Measurements from ENCODE around the gene TNFSF4.

TNFSF4 gene, protein sequence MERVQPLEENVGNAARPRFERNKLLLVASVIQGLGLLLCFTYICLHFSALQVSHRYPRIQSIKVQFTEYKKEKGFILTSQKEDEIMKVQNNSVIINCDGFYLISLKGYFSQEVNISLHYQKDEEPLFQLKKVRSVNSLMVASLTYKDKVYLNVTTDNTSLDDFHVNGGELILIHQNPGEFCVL

DNA sequence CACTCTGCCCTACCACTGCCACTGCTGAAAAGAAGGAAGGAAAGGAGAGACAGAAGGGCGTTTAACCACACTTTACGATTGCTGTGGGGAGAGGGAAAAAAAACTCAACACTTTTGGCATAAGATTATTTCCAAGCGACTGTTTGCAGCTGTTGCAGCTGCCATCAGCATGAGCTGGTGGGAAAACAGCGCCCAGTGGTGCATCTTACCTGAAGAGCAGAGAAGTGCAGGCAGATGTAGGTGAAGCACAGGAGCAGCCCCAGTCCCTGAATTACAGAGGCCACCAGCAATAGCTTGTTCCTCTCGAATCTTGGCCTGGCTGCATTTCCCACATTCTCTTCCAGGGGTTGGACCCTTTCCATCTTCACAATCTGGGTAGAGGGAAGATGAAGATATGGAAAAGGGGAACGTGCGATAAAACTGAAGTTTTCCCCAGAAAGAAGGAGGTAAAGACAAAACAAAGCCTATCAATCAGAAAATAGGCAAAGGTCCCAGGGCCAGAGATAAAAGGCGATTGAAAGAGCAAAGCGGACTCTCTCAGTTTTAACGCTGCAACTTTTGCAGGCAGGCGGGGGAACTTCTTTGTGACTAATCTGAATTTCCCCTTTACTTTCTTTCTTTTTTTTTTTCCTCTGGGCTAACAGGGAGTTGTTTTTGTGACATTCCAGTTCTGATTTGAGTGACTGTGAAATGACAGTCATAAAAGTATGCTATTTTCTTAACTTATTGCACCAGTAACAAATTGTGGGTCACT, at the start of gene TNFSF4:
Gene TNFSF4, minus strand, starts transcription at position 516 of the 753 bp plus-strand sequence. Its CDS starts 155 bp downstream, at position 361.
- H3K27ac ChIP-seq (ENCODE audit: low read length), result no peak within 1 kb of the TSS

DNA sequence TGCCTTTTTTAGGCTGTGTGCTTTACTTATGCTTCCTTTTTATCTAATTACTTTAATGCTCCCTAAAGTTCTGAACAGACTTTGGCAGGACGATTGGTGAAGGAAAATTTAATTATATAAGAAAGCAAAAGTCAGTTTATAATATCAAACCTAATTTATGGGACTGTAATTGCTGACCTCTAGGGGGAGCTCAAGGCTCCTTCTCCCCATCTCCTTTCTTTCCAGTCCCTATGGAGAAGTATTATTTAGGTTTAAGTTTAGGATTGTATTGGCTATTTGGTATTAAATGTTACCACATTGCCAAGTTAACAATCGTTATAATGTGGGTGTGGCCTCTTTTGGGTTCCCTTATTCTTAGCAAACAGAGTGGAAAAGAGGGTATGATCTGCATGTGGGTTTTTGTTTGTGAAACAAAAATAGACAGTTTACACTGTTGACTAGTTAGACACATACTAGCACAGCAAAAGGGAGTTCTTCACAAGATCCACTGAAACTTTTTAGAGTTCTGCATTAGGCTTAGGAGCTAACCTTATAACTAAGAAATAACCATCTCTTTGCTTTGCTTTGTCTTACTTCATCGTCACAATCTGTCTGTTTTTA, 48.2 kb upstream of the TNFSF4 start:
- no peak overlapping the region for H3K27ac ChIP-seq (ENCODE audit: low read length)
- H3K36me3 ChIP-seq (ENCODE audit: insufficient read depth, low read depth, low read length), result no peaks in the 10 kb centered on the region
- 0 out of 2 replicates have a peak, but pooled peaks cover 3% of the 10 kb centered on the region for H3K9me3 ChIP-seq (ENCODE audit: insufficient read depth, low read depth, low read length)
- no peaks in the 10 kb centered on the region for H3K27me3 ChIP-seq (ENCODE audit: insufficient read depth, low read length)
- H3K9ac ChIP-seq (ENCODE audit: low read depth, low read length), result no peak overlapping the region
- no peaks in the 10 kb centered on the region for H3K4me1 ChIP-seq (ENCODE audit: insufficient read depth, low read length)
- no peak overlapping the region for H3K4me3 ChIP-seq (ENCODE audit: low read length)

More for the DNA sequence above, at the start of gene TNFSF4:
- Histone ChIP-seq H3K36me3 (ENCODE audit: insufficient read depth, low read depth, low read length) (no peaks in the 10 kb centered on the region), H3K27me3 (ENCODE audit: insufficient read depth, low read length) (peaks cover 36% of the 10 kb centered on the region), H3K4me3 (ENCODE audit: low read length) (no peak within 1 kb of the TSS), H3K9ac (ENCODE audit: low read depth, low read length) (no peak within 1 kb of the TSS), H3K9me3 (ENCODE audit: insufficient read depth, low read depth, low read length) (no peaks in the 10 kb centered on the region), H3K4me1 (ENCODE audit: insufficient read depth, low read length) (peaks cover 9% of the 10 kb centered on the region; the same call in 1 of the 2 replicates)

DNA sequence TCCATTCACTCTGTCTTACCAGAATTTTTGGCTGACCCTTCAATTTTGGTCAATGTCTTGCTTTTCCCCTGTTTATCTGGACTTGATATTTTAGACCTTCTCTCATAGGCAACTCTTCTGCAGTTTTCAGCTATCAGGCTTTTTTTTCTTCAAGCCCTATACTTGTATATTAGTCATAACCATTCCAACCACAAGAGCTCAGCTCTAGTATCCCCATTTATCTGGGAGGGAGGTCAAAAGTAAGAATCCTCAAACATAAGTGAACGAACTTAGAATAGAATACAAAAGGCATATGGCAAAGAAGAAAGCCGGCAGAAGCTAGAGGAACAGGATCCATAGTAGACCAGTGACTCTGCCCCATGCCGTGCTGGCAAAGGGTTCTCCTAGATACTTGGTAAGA, 45.9 kb upstream of the TNFSF4 start:
- H3K27ac ChIP-seq (ENCODE audit: low read length), result no peak overlapping the region
- H3K27me3 ChIP-seq (ENCODE audit: insufficient read depth, low read length), result no peaks in the 10 kb centered on the region
- H3K9me3 ChIP-seq (ENCODE audit: insufficient read depth, low read depth, low read length), result no peaks in the 10 kb centered on the region
- H3K9ac ChIP-seq (ENCODE audit: low read depth, low read length), result no peak overlapping the region
- no peak overlapping the region for H3K4me3 ChIP-seq (ENCODE audit: low read length)
- no peaks in the 10 kb centered on the region for H3K36me3 ChIP-seq (ENCODE audit: insufficient read depth, low read depth, low read length)
- no peaks in the 10 kb centered on the region for H3K4me1 ChIP-seq (ENCODE audit: insufficient read depth, low read length)

DNA sequence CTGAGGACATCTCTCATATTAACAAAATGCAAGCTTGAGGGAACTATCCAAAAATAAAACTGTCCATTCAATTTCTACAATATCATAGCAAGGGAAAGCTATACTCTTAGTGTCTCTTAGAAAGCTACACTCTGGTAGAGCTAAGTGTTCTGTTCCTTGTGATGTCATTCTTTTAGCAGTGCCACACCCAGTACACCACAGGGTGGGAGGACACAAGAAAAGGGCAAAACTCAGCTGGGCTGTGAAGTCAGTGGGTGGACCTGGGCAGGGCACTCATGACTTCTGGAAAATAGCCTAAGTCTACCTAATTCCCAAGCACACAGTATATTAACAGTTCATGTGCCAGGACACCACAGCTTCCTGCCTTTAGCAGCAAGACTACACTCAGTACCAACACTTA, 42.2 kb upstream of the TNFSF4 start:
- H3K27ac ChIP-seq (ENCODE audit: low read length), result no peak overlapping the region
- no peaks in the 10 kb centered on the region for H3K36me3 ChIP-seq (ENCODE audit: insufficient read depth, low read depth, low read length)
- H3K9me3 ChIP-seq (ENCODE audit: insufficient read depth, low read depth, low read length), result no peaks in the 10 kb centered on the region
- no peaks in the 10 kb centered on the region for H3K27me3 ChIP-seq (ENCODE audit: insufficient read depth, low read length)
- H3K9ac ChIP-seq (ENCODE audit: low read depth, low read length), result no peak overlapping the region
- H3K4me3 ChIP-seq (ENCODE audit: low read length), result no peak overlapping the region
- no peaks in the 10 kb centered on the region for H3K4me1 ChIP-seq (ENCODE audit: insufficient read depth, low read length)

DNA sequence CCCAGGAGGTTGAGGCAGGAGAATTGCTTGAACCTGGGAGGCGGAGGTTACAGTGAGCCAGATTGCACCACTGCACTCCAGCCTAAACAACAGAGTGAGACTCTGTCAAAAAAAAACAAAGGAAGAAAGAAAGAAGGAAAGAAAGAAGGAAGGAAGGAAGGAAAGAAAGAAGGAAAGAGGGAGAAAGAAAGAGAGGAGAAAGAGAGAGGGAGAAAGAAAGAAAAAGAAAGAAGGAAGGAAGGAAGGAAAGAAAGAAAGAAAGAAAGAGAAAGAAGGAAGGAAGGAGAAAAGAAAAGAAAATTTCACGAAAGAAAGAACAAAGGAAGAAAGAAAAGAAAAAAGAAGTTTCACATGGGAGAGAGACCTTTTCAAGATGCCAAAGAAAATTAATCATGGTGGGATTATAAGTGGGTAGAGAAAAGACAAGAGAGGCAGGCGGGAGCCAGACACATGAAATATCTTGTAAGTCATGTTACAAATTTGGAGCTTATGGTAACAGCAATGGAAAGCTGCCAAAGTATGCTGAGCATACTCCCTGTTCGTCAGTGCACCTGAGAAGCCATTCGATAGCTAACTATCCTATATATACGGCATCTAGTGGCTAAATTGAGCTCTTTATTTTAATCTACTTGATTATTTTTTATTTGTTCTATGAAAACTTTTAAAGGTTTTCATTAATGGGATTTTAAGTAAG, 41.3 kb upstream of the TNFSF4 start:
- Histone ChIP-seq H3K4me1 (ENCODE audit: insufficient read depth, low read length) (no peaks in the 10 kb centered on the region), H3K27ac (ENCODE audit: low read length) (no peak overlapping the region), H3K9ac (ENCODE audit: low read depth, low read length) (no peak overlapping the region), H3K27me3 (ENCODE audit: insufficient read depth, low read length) (no peaks in the 10 kb centered on the region), H3K4me3 (ENCODE audit: low read length) (no peak overlapping the region), H3K9me3 (ENCODE audit: insufficient read depth, low read depth, low read length) (no peaks in the 10 kb centered on the region), H3K36me3 (ENCODE audit: insufficient read depth, low read depth, low read length) (no peaks in the 10 kb centered on the region)

DNA sequence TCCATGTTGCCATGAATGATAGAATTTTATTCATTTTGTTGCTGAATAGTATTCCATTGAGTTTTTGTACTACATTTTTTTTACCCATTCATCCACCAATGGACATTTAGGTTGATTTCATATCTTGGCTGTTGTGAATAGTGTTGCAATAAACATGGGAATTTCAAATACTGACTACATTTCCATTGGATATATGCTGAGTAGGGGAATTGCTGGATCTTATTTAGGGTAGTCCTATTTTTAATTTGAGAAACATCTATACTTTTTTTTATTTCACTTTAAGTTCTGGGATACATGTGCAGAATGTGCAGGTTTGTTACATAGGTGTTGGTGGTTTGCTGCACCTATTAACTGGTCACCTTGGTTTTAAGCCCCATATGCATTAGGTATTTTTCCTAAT, 38.8 kb upstream of the TNFSF4 start:
- Histone ChIP-seq H3K27me3 (ENCODE audit: insufficient read depth, low read length) (no peaks in the 10 kb centered on the region), H3K9ac (ENCODE audit: low read depth, low read length) (no peak overlapping the region), H3K36me3 (ENCODE audit: insufficient read depth, low read depth, low read length) (no peaks in the 10 kb centered on the region), H3K9me3 (ENCODE audit: insufficient read depth, low read depth, low read length) (no peaks in the 10 kb centered on the region), H3K27ac (ENCODE audit: low read length) (no peak overlapping the region), H3K4me3 (ENCODE audit: low read length) (no peak overlapping the region), H3K4me1 (ENCODE audit: insufficient read depth, low read length) (no peaks in the 10 kb centered on the region)

DNA sequence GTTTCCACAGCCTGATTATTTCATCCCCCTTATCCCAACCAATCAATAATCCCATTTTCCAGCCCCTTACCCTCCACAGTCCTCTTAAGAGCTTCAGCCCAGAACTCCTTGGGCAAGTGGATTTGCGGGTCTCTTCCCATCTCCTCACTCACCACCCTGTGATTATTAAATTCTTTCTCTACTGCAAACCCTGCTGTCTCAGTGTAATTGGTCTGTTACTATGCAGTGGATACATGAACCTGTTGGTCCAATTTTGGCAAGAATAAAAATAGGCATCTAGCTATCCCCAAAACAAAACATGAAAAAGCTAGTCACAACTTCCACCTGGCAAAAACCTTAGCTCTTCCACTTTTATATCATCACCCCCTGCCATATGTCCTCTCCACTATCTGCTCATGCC, 36.2 kb upstream of the TNFSF4 start:
- Histone ChIP-seq H3K4me3 (ENCODE audit: low read length) (no peak overlapping the region), H3K27ac (ENCODE audit: low read length) (no peak overlapping the region), H3K9me3 (ENCODE audit: insufficient read depth, low read depth, low read length) (no peaks in the 10 kb centered on the region), H3K4me1 (ENCODE audit: insufficient read depth, low read length) (no peaks in the 10 kb centered on the region), H3K9ac (ENCODE audit: low read depth, low read length) (no peak overlapping the region), H3K36me3 (ENCODE audit: insufficient read depth, low read depth, low read length) (no peaks in the 10 kb centered on the region), H3K27me3 (ENCODE audit: insufficient read depth, low read length) (no peaks in the 10 kb centered on the region)

DNA sequence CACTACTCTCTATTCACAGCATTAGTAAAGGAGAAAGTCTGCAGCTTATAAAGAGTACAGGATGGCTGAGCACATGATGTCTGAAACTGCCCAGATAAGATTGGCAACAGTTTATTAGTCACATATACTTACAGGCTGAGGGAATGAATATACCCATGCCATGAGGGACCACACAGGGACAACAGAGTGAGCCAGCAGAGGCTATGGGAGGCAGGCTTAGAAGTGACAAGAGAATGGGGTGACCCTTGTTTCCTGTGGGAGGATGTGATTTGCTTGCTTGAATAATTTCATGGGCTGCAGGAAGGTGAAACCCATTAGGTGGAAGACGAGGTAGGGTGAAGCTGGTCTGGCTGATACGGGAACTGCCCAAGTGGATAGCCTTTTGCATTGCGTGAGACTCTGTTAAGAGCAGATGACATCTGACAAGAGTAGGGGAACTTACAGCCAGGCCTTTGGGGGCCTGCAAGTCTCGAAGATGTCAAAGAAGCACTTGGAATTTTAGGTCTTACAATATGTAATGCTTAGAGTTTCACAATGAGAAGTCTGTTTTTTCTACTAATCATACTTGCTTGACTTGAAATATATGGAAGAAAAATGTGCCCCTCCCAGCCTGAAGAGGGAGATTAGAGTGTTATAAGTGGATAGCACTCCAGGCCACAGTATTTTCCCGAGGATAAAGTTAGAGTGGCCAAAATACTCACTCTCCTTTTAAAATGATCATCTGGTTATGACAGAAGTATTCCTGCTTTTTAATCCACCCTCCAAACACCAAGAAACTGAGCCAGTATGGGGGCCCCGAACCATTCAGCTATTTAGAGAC, 34.6 kb upstream of the TNFSF4 start:
- no peaks in the 10 kb centered on the region for H3K9me3 ChIP-seq (ENCODE audit: insufficient read depth, low read depth, low read length)
- no peak overlapping the region for H3K27ac ChIP-seq (ENCODE audit: low read length)
- no peaks in the 10 kb centered on the region for H3K4me1 ChIP-seq (ENCODE audit: insufficient read depth, low read length)
- no peaks in the 10 kb centered on the region for H3K36me3 ChIP-seq (ENCODE audit: insufficient read depth, low read depth, low read length)
- no peak overlapping the region for H3K9ac ChIP-seq (ENCODE audit: low read depth, low read length)
- H3K27me3 ChIP-seq (ENCODE audit: insufficient read depth, low read length), result no peaks in the 10 kb centered on the region
- H3K4me3 ChIP-seq (ENCODE audit: low read length), result no peak overlapping the region

DNA sequence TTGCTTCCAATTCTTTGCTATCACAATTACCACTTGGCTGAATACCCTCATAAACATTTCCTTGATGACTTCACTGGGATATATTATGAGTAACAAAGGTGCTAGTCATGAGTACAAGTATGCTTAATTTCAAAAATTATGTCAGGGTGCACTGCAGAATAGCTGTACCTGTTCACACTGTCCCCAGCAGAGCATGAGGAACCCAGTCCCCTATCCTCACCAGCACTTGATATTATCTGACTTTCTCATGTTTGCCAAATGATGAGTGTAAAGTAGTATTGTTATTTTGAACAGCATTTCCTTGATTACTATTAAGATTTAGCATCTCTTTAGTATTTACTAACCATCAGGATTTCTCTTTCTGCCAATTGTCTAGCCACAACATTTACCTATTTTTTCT, 33.5 kb upstream of the TNFSF4 start:
- Histone ChIP-seq H3K4me3 (ENCODE audit: low read length) (no peak overlapping the region), H3K36me3 (ENCODE audit: insufficient read depth, low read depth, low read length) (no peaks in the 10 kb centered on the region), H3K27ac (ENCODE audit: low read length) (no peak overlapping the region), H3K9ac (ENCODE audit: low read depth, low read length) (no peak overlapping the region), H3K27me3 (ENCODE audit: insufficient read depth, low read length) (no peaks in the 10 kb centered on the region), H3K9me3 (ENCODE audit: insufficient read depth, low read depth, low read length) (no peaks in the 10 kb centered on the region), H3K4me1 (ENCODE audit: insufficient read depth, low read length) (no peaks in the 10 kb centered on the region)

DNA sequence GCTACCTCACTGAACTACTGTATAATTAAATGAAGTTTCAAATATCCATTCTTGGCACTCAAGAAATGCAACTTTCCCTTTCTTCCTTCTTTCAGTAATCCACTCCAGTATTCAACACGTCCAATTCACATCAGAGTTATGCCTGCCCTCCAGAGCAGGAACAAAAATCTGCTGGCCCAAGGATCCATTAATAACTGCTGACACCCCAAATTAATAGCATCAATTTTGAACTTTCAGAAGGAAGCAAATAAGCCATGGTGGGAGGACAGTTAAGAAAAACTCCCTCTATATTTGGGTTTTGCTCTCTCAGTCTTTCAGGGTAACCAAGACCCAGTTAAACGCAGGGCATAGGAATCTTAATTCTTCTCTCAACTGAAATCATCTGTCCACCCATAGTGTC, 31.9 kb upstream of the TNFSF4 start:
- H3K36me3 ChIP-seq (ENCODE audit: insufficient read depth, low read depth, low read length), result no peaks in the 10 kb centered on the region
- H3K4me1 ChIP-seq (ENCODE audit: insufficient read depth, low read length), result no peaks in the 10 kb centered on the region
- H3K27me3 ChIP-seq (ENCODE audit: insufficient read depth, low read length), result no peaks in the 10 kb centered on the region
- H3K9me3 ChIP-seq (ENCODE audit: insufficient read depth, low read depth, low read length), result no peaks in the 10 kb centered on the region
- H3K9ac ChIP-seq (ENCODE audit: low read depth, low read length), result no peak overlapping the region
- H3K4me3 ChIP-seq (ENCODE audit: low read length), result no peak overlapping the region
- no peak overlapping the region for H3K27ac ChIP-seq (ENCODE audit: low read length)

DNA sequence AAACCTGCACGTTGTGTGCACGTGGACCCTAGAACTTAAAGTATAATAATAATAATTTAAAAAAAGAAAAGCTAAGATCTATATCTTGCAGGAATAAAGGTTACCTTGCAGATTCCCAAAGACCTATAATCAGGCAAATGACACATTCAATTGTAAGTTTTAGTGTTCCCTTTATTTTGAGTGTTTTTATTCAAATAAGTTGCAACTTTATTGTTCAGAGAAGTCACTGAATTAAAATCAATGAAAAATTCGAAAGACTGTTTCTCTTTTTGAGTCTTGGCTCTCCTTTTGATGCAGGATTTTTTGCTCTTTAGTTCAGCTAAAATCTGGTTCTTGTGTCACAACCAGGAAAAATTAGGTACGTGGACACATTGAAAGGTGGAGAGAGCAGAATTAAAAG, 27.8 kb upstream of the TNFSF4 start:
- no peaks in the 10 kb centered on the region for H3K27me3 ChIP-seq (ENCODE audit: insufficient read depth, low read length)
- H3K9me3 ChIP-seq (ENCODE audit: insufficient read depth, low read depth, low read length), result no peaks in the 10 kb centered on the region
- no peaks in the 10 kb centered on the region for H3K36me3 ChIP-seq (ENCODE audit: insufficient read depth, low read depth, low read length)
- no peak overlapping the region for H3K27ac ChIP-seq (ENCODE audit: low read length)
- no peak overlapping the region for H3K4me3 ChIP-seq (ENCODE audit: low read length)
- H3K4me1 ChIP-seq (ENCODE audit: insufficient read depth, low read length), result no peaks in the 10 kb centered on the region
- H3K9ac ChIP-seq (ENCODE audit: low read depth, low read length), result no peak overlapping the region

Measured in iPS-20b (cell line).